GM12801 (cell line): ENCODE measurements around the gene UACA.

Experiments
- TF ChIP-seq, protein P1 (sequence below): IDR thresholded peaks from one replicate; pipeline ENCODE4 v1.5.1; 2011; ENCODE audit warnings: control low read depth; ENCODE audit not compliant: insufficient read length; ENCODE audit errors: extremely low read depth

Gene UACA

GRCh38 chr15:70722266-70723121 is 40.9 kb downstream of the UACA start:
- TF ChIP-seq, protein P1, sequence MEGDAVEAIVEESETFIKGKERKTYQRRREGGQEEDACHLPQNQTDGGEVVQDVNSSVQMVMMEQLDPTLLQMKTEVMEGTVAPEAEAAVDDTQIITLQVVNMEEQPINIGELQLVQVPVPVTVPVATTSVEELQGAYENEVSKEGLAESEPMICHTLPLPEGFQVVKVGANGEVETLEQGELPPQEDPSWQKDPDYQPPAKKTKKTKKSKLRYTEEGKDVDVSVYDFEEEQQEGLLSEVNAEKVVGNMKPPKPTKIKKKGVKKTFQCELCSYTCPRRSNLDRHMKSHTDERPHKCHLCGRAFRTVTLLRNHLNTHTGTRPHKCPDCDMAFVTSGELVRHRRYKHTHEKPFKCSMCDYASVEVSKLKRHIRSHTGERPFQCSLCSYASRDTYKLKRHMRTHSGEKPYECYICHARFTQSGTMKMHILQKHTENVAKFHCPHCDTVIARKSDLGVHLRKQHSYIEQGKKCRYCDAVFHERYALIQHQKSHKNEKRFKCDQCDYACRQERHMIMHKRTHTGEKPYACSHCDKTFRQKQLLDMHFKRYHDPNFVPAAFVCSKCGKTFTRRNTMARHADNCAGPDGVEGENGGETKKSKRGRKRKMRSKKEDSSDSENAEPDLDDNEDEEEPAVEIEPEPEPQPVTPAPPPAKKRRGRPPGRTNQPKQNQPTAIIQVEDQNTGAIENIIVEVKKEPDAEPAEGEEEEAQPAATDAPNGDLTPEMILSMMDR: no peak

GRCh38 chr15:70720228-70721016 is 42.9 kb downstream of the UACA start:
- TF ChIP-seq, protein P1: no peak

DNA sequence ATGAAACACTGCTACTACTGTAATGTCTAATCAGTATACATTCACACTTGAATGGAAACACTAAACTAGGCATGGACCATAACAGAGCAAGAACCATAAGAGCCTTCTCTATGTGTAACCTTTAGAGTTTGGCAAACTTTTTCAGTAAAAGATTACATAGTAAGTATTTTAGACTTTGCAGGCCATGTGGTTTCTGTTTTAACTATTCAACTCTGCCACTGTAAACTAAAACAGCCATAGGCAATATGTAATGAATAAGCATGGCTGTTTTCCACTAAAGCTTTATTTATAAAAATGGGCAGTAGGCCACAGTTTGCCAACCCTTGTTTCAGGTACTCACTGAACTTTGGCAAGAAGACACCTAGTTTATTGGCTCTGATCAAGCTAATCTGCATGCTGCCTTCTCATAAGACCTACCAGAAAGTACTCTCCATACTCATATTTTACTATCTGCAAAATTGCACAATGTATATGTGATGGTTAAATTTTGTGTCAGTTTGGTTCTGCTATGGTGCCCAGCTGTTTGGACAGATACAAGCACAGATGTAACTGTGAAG is 46.0 kb downstream of the UACA start:
- TF ChIP-seq, protein P1: no peak

GRCh38 chr15:70715840-70716485 is 47.4 kb downstream of the UACA start:
- TF ChIP-seq, protein P1: no peak

GRCh38 chr15:70714565-70714964 is 48.8 kb downstream of the UACA start:
- TF ChIP-seq, protein P1: no peak

DNA sequence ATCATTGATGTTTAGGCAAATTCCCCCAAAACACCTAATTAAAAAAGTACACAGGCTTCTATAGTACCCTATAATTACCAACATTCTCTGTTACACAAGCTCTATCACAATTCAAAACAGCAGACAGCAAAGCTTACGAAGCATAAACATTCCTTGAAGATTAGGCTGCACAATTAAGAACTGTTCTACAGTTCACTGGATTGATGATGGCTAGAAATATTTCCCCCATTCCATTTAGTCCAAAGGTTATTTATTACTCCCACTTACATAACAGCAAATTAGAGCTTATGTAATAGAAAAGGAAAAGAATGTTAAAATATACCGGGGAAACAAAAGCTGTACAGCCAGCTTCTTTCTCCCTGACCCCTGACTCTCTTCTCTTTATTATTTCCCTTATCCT is 49.3 kb downstream of the UACA start:
- TF ChIP-seq, protein P1: no peak

DNA sequence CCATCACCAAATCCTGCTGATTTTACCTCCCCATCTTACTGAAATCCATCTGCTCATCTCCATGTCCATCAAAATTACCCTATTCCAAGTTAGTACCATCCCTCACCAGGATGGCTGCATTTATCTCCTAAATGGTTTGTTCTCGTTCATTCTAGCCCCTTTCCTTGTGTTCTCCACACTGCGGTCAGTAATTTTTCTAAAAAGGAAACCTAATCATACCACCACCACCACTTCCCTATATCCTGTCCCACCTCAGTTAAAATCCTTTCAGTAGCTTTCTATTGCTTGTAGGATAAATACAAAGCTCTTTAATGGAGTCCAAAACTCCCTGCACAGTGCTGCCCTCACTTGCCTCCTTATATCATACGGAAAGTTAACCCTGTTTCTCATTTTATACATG is 51.1 kb downstream of the UACA start:
- TF ChIP-seq, protein P1: no peak
